ENCODE data around the gene ACSS1.

DNA sequence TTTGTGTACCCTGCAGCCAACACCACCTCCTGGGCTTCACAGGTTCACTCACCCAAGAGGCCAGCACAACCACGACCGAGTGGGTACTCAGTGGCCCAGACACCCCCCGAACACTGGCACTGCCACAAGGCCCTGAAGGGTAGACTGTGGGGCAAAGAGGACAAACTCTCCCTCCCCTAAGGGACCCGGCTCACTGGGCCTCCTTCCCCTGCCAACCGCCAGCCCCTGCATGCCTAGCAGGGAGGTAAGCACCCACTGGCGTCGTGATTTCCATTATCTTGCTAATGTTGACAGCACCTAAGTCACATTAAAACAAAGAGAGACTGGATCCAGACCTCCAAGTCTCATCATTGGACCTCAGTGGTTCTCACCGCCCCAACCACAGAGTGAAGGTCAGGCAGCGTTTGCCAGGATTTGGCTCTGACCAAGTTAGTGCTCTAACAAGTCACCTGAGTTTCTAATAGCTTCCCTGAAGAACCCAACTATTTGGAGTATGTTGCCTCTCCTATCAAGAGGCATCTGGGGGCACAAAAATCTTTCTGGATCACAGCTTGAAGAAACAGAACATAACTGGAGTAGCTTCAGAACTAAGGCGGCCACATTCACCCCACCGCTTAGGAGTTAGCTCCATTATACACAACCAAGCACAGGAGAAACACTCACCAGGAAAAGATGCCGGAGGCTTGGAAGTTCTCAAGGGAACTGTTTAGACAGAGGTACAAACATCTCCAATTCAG, 51.3 kb downstream of the ACSS1 start:
- TF ChIP-seq, protein P1, sequence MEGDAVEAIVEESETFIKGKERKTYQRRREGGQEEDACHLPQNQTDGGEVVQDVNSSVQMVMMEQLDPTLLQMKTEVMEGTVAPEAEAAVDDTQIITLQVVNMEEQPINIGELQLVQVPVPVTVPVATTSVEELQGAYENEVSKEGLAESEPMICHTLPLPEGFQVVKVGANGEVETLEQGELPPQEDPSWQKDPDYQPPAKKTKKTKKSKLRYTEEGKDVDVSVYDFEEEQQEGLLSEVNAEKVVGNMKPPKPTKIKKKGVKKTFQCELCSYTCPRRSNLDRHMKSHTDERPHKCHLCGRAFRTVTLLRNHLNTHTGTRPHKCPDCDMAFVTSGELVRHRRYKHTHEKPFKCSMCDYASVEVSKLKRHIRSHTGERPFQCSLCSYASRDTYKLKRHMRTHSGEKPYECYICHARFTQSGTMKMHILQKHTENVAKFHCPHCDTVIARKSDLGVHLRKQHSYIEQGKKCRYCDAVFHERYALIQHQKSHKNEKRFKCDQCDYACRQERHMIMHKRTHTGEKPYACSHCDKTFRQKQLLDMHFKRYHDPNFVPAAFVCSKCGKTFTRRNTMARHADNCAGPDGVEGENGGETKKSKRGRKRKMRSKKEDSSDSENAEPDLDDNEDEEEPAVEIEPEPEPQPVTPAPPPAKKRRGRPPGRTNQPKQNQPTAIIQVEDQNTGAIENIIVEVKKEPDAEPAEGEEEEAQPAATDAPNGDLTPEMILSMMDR (IDR thresholded peaks at IDR 0.05; ENCODE audit: insufficient read depth, low read length) = no peak
- TF ChIP-seq GABPA (IDR thresholded peaks at IDR 0.05; ENCODE audit: low read depth) (no peak), POLR2AphosphoS5 (IDR thresholded peaks at IDR 0.05; ENCODE audit: low read depth) (no peak), REST (IDR thresholded peaks at IDR 0.05; ENCODE audit: insufficient replicate concordance, low read depth) (no peak)
